Neural crest cell (in vitro differentiated cells): ENCODE results near the gene DENND1A. TPM values are rescaled to one million over a fixed set of nuclear protein-coding genes. Genes with fewer than 3 reads are reported as not detected.

Experiments
- DNase-seq: peaks from one replicate; pipeline ENCODE4 v3.0.0; 2021; ENCODE audit warnings: low read depth, mixed read lengths, low spot score
- H3K27ac Mint-ChIP-seq: one replicate; pipeline ENCODE4 v1.8.0; 2021; ENCODE audit warnings: mild to moderate bottlenecking, mixed read lengths; ENCODE audit not compliant: unreplicated experiment
- H3K27me3 Mint-ChIP-seq: 2 replicates; pipeline ENCODE4 v1.8.0; 2021; ENCODE audit warnings: low read depth, mild to moderate bottlenecking, mixed read lengths
- H3K36me3 Mint-ChIP-seq: 2 replicates; pipeline ENCODE4 v1.8.0; 2021; ENCODE audit warnings: low read depth, mild to moderate bottlenecking, mixed read lengths
- H3K4me1 Mint-ChIP-seq: 2 replicates; pipeline ENCODE4 v1.8.0; 2021; ENCODE audit warnings: mixed read lengths
- H3K4me3 Mint-ChIP-seq: one replicate; pipeline ENCODE4 v1.8.0; 2021; ENCODE audit warnings: mild to moderate bottlenecking, mixed read lengths
- H3K9me3 Mint-ChIP-seq: 2 replicates; pipeline ENCODE4 v1.8.0; 2021; ENCODE audit warnings: mixed read lengths
- CTCF ChIP-seq: fragments of 200-600 bp; sonication (generic); conservative IDR thresholded peaks from 2 replicates; pipeline ENCODE4 v1.5.0; 2021; ENCODE audit warnings: antibody characterized with exemption, mild to moderate bottlenecking
- total RNA-seq: library from RNA; stranded (reverse); gene quantifications from 2 replicates; pipeline ENCODE4 v1.2.1, GENCODE V29; 2021

The DENND1A gene
- total RNA-seq, 1 donor from 2014 or later, result 17.8 TPM

- Mint-ChIP-seq H3K9me3 (no peaks in the 10 kb centered on the region), H3K27ac (no peak overlapping the region), H3K27me3 (no peaks in the 10 kb centered on the region), H3K36me3 (peaks cover 2% of the 10 kb centered on the region), H3K4me3 (no peak overlapping the region), H3K4me1 (no peaks in the 10 kb centered on the region)
- no peak for TF ChIP-seq CTCF
- DNase-seq, result no peak
Measured at GRCh38 chr9:123651871-123652270, 278.1 kb downstream of the DENND1A start.

GRCh38 chr9:123651273-123651672 lies 278.7 kb downstream of the DENND1A start:
- no peak overlapping the region for H3K4me3 Mint-ChIP-seq
- H3K9me3 Mint-ChIP-seq, result no peaks in the 10 kb centered on the region
- TF ChIP-seq CTCF, result no peak
- no peak for DNase-seq
- peaks cover 6% of the 10 kb centered on the region for H3K36me3 Mint-ChIP-seq
- no peak overlapping the region for H3K27ac Mint-ChIP-seq
- H3K27me3 Mint-ChIP-seq, result no peaks in the 10 kb centered on the region
- no peaks in the 10 kb centered on the region for H3K4me1 Mint-ChIP-seq

GRCh38 chr9:123649909-123650308 lies 280.0 kb downstream of the DENND1A start:
- H3K4me1 Mint-ChIP-seq, result no peaks in the 10 kb centered on the region
- TF ChIP-seq CTCF, result no peak
- no peak overlapping the region for H3K4me3 Mint-ChIP-seq
- H3K36me3 Mint-ChIP-seq, result peaks cover 9% of the 10 kb centered on the region
- H3K27me3 Mint-ChIP-seq, result no peaks in the 10 kb centered on the region
- no peak overlapping the region for H3K27ac Mint-ChIP-seq
- no peaks in the 10 kb centered on the region for H3K9me3 Mint-ChIP-seq
- DNase-seq, result no peak

- Mint-ChIP-seq H3K27me3 (no peaks in the 10 kb centered on the region), H3K4me3 (no peak overlapping the region), H3K36me3 (peaks cover 9% of the 10 kb centered on the region), H3K9me3 (no peaks in the 10 kb centered on the region), H3K4me1 (no peaks in the 10 kb centered on the region), H3K27ac (no peak overlapping the region)
- no peak for TF ChIP-seq CTCF
- no peak for DNase-seq
Measured at GRCh38 chr9:123647145-123647544, 282.8 kb downstream of the DENND1A start.

GRCh38 chr9:123645762-123646161 lies 284.2 kb downstream of the DENND1A start:
- no peak overlapping the region for H3K4me3 Mint-ChIP-seq
- H3K9me3 Mint-ChIP-seq, result no peaks in the 10 kb centered on the region
- H3K4me1 Mint-ChIP-seq, result no peaks in the 10 kb centered on the region
- H3K27ac Mint-ChIP-seq, result no peak overlapping the region
- TF ChIP-seq CTCF, result no peak
- H3K27me3 Mint-ChIP-seq, result no peaks in the 10 kb centered on the region
- peaks cover 7% of the 10 kb centered on the region for H3K36me3 Mint-ChIP-seq
- DNase-seq, result no peak

GRCh38 chr9:123645126-123645525 lies 284.8 kb downstream of the DENND1A start:
- Mint-ChIP-seq H3K36me3 (peaks cover 7% of the 10 kb centered on the region), H3K4me1 (peaks cover 6% of the 10 kb centered on the region), H3K27me3 (no peaks in the 10 kb centered on the region), H3K4me3 (no peak overlapping the region), H3K27ac (no peak overlapping the region), H3K9me3 (no peaks in the 10 kb centered on the region)
- DNase-seq, result no peak
- TF ChIP-seq CTCF, result no peak
